K562 (cell line): ENCODE results near the gene CENPI. TPM values are rescaled to one million over a fixed set of nuclear protein-coding genes. Genes with fewer than 3 reads are reported as not detected.

Source experiments
- ATAC-seq: fragments of 200-7000 bp; cut with Tn5 transposase; 3 replicates; pipeline ENCODE4 v1.9.1; 2020; ENCODE audit warnings: moderate library complexity
- BruUV-seq: library from RNA; stranded (reverse); fragments of 400-500 nt; replicated peaks from 2 replicates; lab custom pipeline; 2021; lab: Mats Ljungman, UMichigan
- CTCF ChIA-PET: fragments of 300-600 bp; formaldehyde crosslinking; extraction: SDS; loops from one replicate; lab custom pipeline; 2021; ENCODE audit warnings: low intra/inter-chr PET ratio; lab: Yijun Ruan, JAX
- POLR2A ChIA-PET: fragments of 300-600, 350-650 bp; sonication (Branson Sonifier 250); formaldehyde crosslinking; extraction: SDS; loops from one replicate; lab custom pipeline; 2021; ENCODE audit warnings: antibody characterized with exemption, inconsistent platforms; lab: Yijun Ruan, JAX
- DNase-seq, 4 experiments: peaks; one replicate each; pipeline versions ENCODE4 v3.0.0 to v3.0.0-alpha.2; 2011 to 2018; ENCODE audit warnings: low spot score in 3 of 4, mixed read lengths in 3 of 4; ENCODE audit errors: extremely low read depth in 1 of 4
- FAIRE-seq: peaks from 2 replicates; lab custom pipeline; 2011; peaks lifted over from hg19 to GRCh38; lab: Jason Lieb, UNC
- H2AFZ ChIP-seq: 2 replicates; pipeline ENCODE4 v1.6.0; 2011; ENCODE audit warnings: low read depth, low read length, control low read depth, inconsistent platforms
- H3K27ac ChIP-seq: fragments of 200-600 bp; 3 replicates; pipeline ENCODE4 v1.8.0; 2011; ENCODE audit warnings: low read depth, mild to moderate bottlenecking, control low read depth, inconsistent platforms, low read length, moderate library complexity, mixed read lengths; ENCODE audit errors: extremely low read depth
- H3K27me3 ChIP-seq, 2 experiments: fragments of 300-600 bp in 1 of 2; 2 replicates in 1 of 2; 3 replicates in 1 of 2; pipeline versions ENCODE4 v1.6.0 to v1.8.0; 2011; ENCODE audit warnings: inconsistent platforms in 2 of 2, low read length in 2 of 2, mild to moderate bottlenecking in 1 of 2, mixed read lengths in 1 of 2, moderate library complexity in 1 of 2; ENCODE audit not compliant: control insufficient read depth in 2 of 2, insufficient read depth in 2 of 2
- H3K36me3 ChIP-seq: fragments of 300-600 bp; 3 replicates; pipeline ENCODE4 v1.8.0; 2011; ENCODE audit warnings: mild to moderate bottlenecking, low read length, inconsistent platforms; ENCODE audit not compliant: control insufficient read depth, insufficient read depth
- H3K4me1 ChIP-seq, 2 experiments: fragments of 200-600 bp in 1 of 2; replicated peaks in 1 of 2; 2 replicates in 1 of 2; 3 replicates in 1 of 2; pipeline versions ENCODE4 v1.5.1 to v1.8.0; 2011; ENCODE audit warnings: inconsistent platforms in 2 of 2, low read length in 2 of 2, mild to moderate bottlenecking in 1 of 2, mixed read lengths in 1 of 2, moderate library complexity in 1 of 2; ENCODE audit not compliant: control insufficient read depth in 2 of 2, insufficient read depth in 2 of 2
- H3K4me2 ChIP-seq: 2 replicates; pipeline ENCODE4 v1.6.1; 2011; ENCODE audit warnings: low read length, control low read depth, inconsistent platforms, mixed read lengths; ENCODE audit not compliant: insufficient read depth
- H3K4me3 ChIP-seq: fragments of 200-600 bp; sonication (generic), shearing (Covaris generic); 2 replicates; pipeline ENCODE4 v1.5.1; 2016; ENCODE audit warnings: control low read depth, inconsistent platforms
- H3K79me2 ChIP-seq: fragments of 200-600 bp; 3 replicates; pipeline ENCODE4 v1.8.0; 2011; ENCODE audit warnings: low read length, inconsistent platforms; ENCODE audit not compliant: control insufficient read depth, insufficient read depth
- H3K9ac ChIP-seq, 2 experiments: 2 replicates each; pipeline versions ENCODE4 v1.6.0 to v1.6.1; 2011; ENCODE audit warnings: low read depth in 2 of 2, low read length in 2 of 2, control low read depth in 1 of 2, inconsistent platforms in 1 of 2, mild to moderate bottlenecking in 1 of 2, mixed read lengths in 1 of 2; ENCODE audit not compliant: insufficient read depth in 1 of 2
- H3K9me1 ChIP-seq: one replicate; pipeline ENCODE4 v1.6.0; 2011; ENCODE audit warnings: inconsistent platforms, mild to moderate bottlenecking, low read length, moderate library complexity; ENCODE audit not compliant: control insufficient read depth, insufficient read depth
- H3K9me3 ChIP-seq: replicated peaks from 2 replicates; pipeline ENCODE4 v1.5.1; 2011; ENCODE audit warnings: low read depth, low read length, inconsistent platforms; ENCODE audit not compliant: control insufficient read depth, insufficient read depth
- H4K20me1 ChIP-seq: replicated peaks from 2 replicates; pipeline ENCODE4 v1.6.1; 2011; ENCODE audit warnings: low read length, inconsistent platforms, mixed read lengths; ENCODE audit not compliant: control insufficient read depth, insufficient read depth
- ARID2 ChIP-seq: fragments of 450-650 bp; IDR thresholded peaks from 2 replicates; pipeline ENCODE4 v1.6.1; 2017; ENCODE audit warnings: antibody characterized with exemption, mild to moderate bottlenecking
- FOXA3 ChIP-seq, 2 experiments: fragments of 450-650 bp in 1 of 2; sonication (generic) in 1 of 2; formaldehyde crosslinking; IDR thresholded peaks in 1 of 2; conservative IDR thresholded peaks in 1 of 2; 2 replicates each; pipeline versions ENCODE4 v1.4.0 to v1.8.0; 2020 to 2022; ENCODE audit warnings: mild to moderate bottlenecking in 2 of 2, missing genetic modification reagents in 1 of 2
- FOXP1 ChIP-seq: sonication (generic); formaldehyde crosslinking; IDR thresholded peaks from 2 replicates; pipeline ENCODE4 v1.8.0; 2022; ENCODE audit warnings: mild to moderate bottlenecking, missing genetic modification reagents
- NFIC ChIP-seq: fragments of 450-650 bp; IDR thresholded peaks from 2 replicates; pipeline ENCODE4 v1.6.1; 2017; ENCODE audit warnings: mild to moderate bottlenecking, inconsistent platforms
- TAF9B ChIP-seq: fragments of 450-650 bp; IDR thresholded peaks from 2 replicates; pipeline ENCODE4 v1.6.1; 2018; ENCODE audit warnings: mild to moderate bottlenecking; ENCODE audit not compliant: partially characterized antibody
- WGBS: fragments of 100-300 bp; shearing (Covaris generic); methylation state at CpG from one replicate; pipeline ENCODE4 v1.1.6; 2016; ENCODE audit warnings: low coverage, mixed read lengths; ENCODE audit not compliant: insufficient coverage; ENCODE audit errors: missing lambda C conversion rate; 5-methylcytosine and 5-hydroxymethylcytosine counted together
- in situ Hi-C: fragments of 300-500 bp; cut with MboI; formaldehyde crosslinking; loops from 4 replicates; pipeline ENCODE4 v1.15.0; 2018; ENCODE audit warnings: inconsistent platforms, mixed read lengths
- intact Hi-C: fragments of 100-400 bp; cut with micrococcal nuclease; formaldehyde crosslinking; loops from 2 replicates; pipeline ENCODE4 v1.14.2; 2022
- polyA plus RNA-seq, 8 experiments: library from polyadenylated mRNA; depleted of rRNA in 4 of 8; stranded (reverse) in 5 of 8; unstranded in 3 of 8; fragments of >200 nt; fragmentation: Nextera tagmentation in 2 of 8; fragmentation: Illumina TruSeq in 1 of 8; extraction: Ambion mirVana in 2 of 8; extraction: Trizol in 1 of 8; gene quantifications; 2 replicates each; pipeline versions ENCODE4 v1.2.1 to v1.2.3, GENCODE V29; 2011 to 2014; ENCODE audit warnings: inconsistent platforms in 1 of 8, missing spikeins in 1 of 8
- total RNA-seq, 7 experiments: library from RNA; depleted of rRNA in 6 of 7; stranded (reverse); fragments of >200 nt in 6 of 7; fragmentation: Illumina TruSeq in 2 of 7; extraction: Trizol in 2 of 7; gene quantifications; 2 replicates each; pipeline versions ENCODE4 v1.2.1 to v1.2.3, GENCODE V29; 2011 to 2021; ENCODE audit warnings: low replicate concordance in 1 of 7

The CENPI gene
- total and polyA plus RNA-seq, 9 of the 15 experiments (the other 6 are each of a cell fraction or from before 2014, with no cell fraction given): 6.6 to 23.5 (median 14.9) TPM

DNA sequence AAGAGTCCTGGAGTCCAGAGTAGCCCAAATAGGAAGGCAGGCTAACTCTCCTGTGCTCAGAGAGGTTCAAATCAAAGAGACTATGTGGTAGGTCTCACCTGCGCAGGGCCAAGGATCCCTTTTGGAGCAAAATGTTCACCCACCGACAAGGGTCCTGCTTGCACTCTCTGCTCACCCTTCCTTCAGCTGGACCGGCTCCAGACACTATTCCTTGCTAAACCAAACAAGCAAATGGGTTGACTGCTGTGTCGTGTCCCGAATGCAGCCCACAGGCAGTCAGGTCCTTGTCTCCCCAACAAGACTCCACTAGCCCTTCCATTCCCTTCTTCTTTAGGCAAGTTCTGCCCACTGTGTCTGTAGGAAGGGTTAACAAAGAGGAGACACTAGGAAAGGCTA, 46.9 kb upstream of the CENPI start:
- 2% methylated on average over 5 of the region's 5 CpGs for WGBS
- peaks cover 11% of the 10 kb centered on the region for H3K79me2 ChIP-seq
- peak overlapping the region; percentile 47 for H3K4me3 ChIP-seq
- DNase-seq (no peak), ATAC-seq (peak; percentile 3; the same call in 2 of the 3 replicates), FAIRE-seq (no peak)
- H3K27me3 ChIP-seq: no peaks in the 10 kb centered on the region
- intact Hi-C loops: loop anchor here (5.0 kb wide), 1 partner anchor 46 kb away; the partner anchor contains the start of gene CENPI
- in situ Hi-C loops: no loop called here
- ChIA-PET POLR2A (no interaction called here), CTCF (no interaction called here)
- no peaks in the 10 kb centered on the region for H4K20me1 ChIP-seq
- peak overlapping the region; percentile 86 to 89 for H3K9ac ChIP-seq
- peak overlapping the region; percentile 94 for H2AFZ ChIP-seq
- H3K9me3 ChIP-seq: no peaks in the 10 kb centered on the region
- no peaks in the 10 kb centered on the region; a peak in 1 of 5 replicates for H3K4me1 ChIP-seq
- H3K4me2 ChIP-seq: peak overlapping the region; percentile 87
- no TSS peak for BruUV-seq
- H3K27ac ChIP-seq: peak overlapping the region; percentile 95
- H3K9me1 ChIP-seq: no peaks in the 10 kb centered on the region
- TF ChIP-seq FOXP1 (CRISPR knock-in tag): 0 out of 2 replicates have a peak, but pooled peaks have one; percentile 43
- TF ChIP-seq ARID2: no peak
- TF ChIP-seq TAF9B: peak; percentile 38
- 0 out of 4 replicates have a peak, but pooled peaks of 1 of the 2 experiments have one; percentile 16 for TF ChIP-seq FOXA3 (CRISPR knock-in tag; conservative IDR thresholded peaks at IDR 0.05 in 1 of 2, IDR thresholded peaks at IDR 0.05 in 1 of 2)
- peak; percentile 21; the same call in 1 of the 2 replicates for TF ChIP-seq NFIC
- H3K36me3 ChIP-seq: 0 out of 3 replicates have a peak, but pooled peaks cover 4% of the 10 kb centered on the region
